Hepatocyte (in vitro differentiated cells): ENCODE results near the gene GTF2A2.

Source experiments
- CTCF ChIP-seq: fragments of 200-600 bp; sonication (generic); IDR thresholded peaks from 2 replicates; pipeline ENCODE4 v1.5.1; 2016; ENCODE audit warnings: antibody characterized with exemption, mild to moderate bottlenecking; ENCODE audit not compliant: poor library complexity
- EZH2 ChIP-seq: fragments of 200-600 bp; sonication (generic); IDR thresholded peaks from 2 replicates; pipeline ENCODE4 v1.6.1; 2016; ENCODE audit warnings: antibody characterized with exemption, mild to moderate bottlenecking, borderline replicate concordance
- EZH2phosphoT487 ChIP-seq: fragments of 200-600 bp; sonication (generic); IDR thresholded peaks from one replicate; pipeline ENCODE4 v1.6.1; 2018; ENCODE audit warnings: antibody characterized with exemption, mild to moderate bottlenecking, low read depth, moderate library complexity; ENCODE audit not compliant: unreplicated experiment, severe bottlenecking

- no peak for TF ChIP-seq CTCF
- no peak for TF ChIP-seq EZH2
- no peak for TF ChIP-seq EZH2phosphoT487
These were observed 10.2 kb downstream of the GTF2A2 start for GRCh38 chr15:59647085-59647484.
